ENCODE measurements around the gene CLEC4G.

CLEC4G gene

DNA sequence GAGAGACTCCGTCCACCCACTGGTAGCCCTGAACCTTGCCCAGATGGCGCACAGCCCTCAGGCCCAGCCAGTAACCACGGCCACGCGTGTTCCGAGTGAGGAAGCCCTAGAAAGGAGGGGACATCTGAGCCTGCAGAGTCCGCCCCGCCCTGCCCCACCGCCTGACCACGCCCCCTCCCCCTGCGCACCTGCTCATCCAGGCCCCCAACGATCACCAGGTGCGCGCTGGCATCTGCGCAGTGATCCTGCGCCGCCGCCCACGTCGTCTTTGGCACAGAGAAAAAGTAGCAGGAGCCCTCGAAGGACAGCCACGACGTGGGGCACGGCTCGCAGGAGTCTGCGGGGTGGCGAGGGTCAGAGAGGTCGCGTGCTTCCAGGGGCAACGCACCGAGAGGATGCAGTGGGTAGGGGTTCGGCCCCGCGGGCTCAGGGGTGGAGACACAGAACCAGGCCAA is 2.1 kb downstream of the CLEC4G start:
- in situ Hi-C loops (cut with MboI; ENCODE audit: low sequenced_read_pairs) = no loop called here

DNA sequence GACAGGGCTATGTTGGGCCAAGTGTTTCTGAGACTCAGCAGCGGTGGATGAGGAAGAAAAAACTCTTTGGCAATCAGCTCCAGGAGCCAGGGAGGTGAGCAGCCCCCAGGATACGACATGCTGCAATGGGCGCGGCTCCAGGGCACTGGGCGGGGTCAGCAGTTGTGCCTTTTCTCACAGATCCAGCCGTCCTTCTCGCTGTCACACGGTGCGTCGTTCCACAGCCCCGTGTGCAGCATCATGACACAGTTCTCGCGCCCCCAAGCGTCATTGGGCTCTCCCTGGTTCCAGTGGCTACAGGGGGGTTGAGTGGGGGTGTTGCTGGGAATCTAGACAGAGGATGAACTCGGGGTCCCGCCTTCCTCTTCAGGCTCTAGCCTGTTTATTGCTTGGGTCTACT is 2.7 kb downstream of the CLEC4G start:
- in situ Hi-C loops (cut with MboI; ENCODE audit: low sequenced_read_pairs) = no loop called here

DNA sequence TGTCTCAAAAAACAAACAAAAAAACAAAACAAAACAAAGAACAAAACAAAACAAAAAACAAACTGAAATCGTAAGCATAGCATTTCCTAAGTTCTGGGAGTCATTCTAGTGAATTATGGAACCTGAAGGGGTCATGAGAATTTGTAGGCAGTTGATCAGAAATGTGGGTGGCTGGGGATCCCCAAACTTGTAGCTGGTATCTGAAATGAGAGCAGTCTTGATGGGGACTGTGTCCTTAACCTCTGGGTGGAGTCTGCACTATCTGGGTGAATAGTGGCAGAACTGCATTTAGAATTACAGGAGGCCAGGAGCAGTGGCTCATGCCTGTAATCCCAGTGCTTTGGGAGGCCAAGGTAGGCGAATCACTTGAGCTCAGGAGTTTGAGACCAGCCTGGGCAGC is 6.1 kb downstream of the CLEC4G start:
- in situ Hi-C loops (cut with MboI; ENCODE audit: low sequenced_read_pairs) = no loop called here

DNA sequence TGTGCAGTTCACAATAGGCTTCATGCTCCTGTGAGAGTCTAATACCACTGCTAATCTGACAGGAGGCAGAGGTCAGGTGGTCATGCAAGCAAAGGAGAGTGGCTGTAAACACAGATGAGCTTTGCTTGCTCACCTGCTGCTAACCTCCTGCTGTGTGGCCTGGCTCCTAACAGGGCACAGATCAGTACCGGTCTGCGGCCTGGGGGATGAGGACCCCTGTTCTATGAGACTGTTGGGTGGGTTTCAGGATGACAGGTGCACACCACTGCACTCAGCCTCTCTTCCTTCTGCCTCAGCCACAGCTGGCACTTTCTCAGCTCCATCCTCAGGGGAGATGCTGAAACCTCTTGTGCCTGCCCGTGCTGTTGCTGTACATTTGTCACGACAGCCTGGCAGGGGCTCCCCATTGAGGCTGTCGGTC is 9.7 kb downstream of the CLEC4G start:
- in situ Hi-C loops (cut with MboI; ENCODE audit: low sequenced_read_pairs) = no loop called here

DNA sequence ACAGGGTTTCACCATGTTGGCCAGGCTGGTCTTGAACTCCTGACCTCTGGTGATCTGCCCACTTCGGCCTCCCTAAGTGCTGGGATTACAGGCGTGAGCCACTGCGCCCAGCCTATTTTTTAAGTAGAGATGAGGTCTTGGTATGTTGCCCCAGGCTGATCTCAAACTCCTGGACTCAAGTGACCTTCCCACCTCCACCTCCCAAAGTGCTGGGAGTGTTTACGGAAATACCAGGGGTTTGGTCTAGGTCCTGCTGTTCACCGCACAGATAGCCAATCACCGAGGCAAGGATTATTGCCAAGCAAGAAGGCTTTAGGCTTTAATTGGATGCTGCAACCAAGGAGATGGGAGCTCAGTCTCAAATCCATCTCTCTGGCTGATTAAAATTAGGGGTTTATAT is 11.6 kb downstream of the CLEC4G start:
- in situ Hi-C loops (cut with MboI; ENCODE audit: low sequenced_read_pairs) = no loop called here

DNA sequence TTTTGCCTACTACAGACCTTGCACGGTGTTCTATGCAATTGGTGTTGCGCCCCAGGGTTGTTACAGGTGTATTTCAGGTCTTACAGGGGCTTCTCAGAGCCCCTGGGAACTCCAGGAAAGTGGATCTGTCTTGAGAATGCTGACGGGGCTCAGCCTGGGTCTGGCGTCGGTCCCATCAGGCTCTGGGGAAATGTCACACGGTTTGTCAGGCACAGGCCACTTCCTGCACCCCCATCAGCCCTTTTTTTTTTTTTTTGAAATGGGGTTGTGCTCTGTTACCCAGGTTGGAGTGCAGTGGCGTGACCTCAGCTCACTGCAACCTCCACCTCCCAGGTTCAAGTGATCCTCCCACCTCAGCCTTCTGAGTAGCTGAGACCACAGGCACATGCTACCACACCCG is 13.2 kb downstream of the CLEC4G start:
- in situ Hi-C loops (cut with MboI; ENCODE audit: low sequenced_read_pairs) = no loop called here

DNA sequence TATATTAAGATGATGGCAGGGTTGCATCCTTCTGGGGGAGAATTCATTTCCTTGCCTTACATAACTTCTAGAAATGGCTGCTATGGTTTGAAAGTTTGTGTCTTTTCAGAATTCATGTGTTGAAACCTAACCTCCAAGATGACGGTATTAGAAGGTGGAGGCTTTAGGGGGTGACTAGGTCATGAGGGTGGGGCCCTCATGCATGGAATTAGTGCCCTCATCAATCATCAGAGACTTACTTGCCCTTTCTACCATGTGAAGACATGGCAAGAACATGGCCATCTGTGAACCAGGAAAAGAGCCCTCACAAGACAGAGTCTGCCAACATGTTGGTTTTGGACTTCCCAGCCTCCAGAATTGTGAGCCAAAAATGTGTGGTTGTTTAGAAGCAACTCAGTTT is 15.1 kb downstream of the CLEC4G start:
- in situ Hi-C loops (cut with MboI; ENCODE audit: low sequenced_read_pairs) = no loop called here

DNA sequence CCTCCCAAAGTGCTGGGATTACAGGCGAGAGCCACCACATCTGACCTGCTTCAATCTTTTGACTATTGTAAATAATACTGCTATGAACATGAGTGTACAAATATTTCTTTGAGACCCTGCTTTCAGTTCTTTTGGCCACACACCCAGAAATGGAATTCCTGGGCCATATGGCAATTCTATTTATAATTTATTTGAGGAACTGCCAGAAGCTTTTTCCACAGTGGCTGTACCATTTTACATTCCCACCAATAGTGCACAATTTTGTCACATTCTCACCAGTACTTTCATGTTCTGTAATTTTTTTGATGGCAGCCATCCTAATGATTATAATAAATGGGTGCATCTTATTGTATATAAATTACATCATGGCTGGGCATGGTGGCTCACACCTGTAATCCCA is 16.2 kb downstream of the CLEC4G start:
- in situ Hi-C loops (cut with MboI; ENCODE audit: low sequenced_read_pairs) = no loop called here

DNA sequence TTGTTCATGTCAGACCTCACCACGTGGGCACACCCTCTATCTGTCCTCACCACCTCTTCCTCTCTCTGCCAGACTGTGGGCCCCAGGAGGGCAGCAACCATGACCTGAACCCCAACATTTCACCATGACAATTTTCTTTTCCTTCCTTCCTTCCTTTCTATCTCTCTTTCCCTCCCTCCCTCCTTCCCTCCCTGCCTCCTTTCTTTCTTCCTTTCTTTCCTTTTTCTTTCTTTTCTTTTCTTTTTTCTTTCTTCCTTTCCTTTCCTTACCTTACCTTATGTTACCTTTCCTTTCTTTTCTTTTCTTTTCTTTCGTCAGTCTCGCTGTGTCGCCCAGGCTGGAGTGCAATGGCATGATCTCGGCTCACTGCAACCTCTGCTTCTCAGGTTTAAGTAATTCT is 21.3 kb downstream of the CLEC4G start:
- in situ Hi-C loops (cut with MboI; ENCODE audit: low sequenced_read_pairs) = no loop called here

DNA sequence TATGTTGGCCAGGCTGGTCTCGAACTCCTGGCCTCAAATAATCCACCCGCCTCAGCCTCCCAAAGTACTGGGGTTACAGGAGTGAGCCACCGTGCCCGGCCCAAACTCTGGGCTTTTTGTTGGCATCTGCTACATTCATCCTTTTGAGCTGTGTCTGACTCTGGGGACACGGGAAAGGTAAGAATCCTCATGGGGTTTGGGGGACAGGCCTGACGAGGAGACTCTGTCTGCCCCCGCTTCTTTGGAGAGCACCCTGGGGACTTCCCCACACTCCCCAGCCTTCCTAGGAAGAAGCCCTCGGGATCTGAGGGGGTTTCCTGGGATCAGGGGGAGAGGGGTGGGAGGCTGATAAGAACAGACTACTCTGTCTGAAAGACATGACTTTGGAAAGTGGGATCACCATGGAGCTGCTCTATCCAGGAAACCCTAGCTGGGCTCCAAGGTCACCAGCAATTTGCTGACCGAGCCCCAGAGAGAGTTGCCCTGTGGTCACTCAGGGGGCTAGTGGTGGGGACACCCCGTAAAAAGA is 21.9 kb downstream of the CLEC4G start:
- in situ Hi-C loops (cut with MboI; ENCODE audit: low sequenced_read_pairs) = no loop called here

DNA sequence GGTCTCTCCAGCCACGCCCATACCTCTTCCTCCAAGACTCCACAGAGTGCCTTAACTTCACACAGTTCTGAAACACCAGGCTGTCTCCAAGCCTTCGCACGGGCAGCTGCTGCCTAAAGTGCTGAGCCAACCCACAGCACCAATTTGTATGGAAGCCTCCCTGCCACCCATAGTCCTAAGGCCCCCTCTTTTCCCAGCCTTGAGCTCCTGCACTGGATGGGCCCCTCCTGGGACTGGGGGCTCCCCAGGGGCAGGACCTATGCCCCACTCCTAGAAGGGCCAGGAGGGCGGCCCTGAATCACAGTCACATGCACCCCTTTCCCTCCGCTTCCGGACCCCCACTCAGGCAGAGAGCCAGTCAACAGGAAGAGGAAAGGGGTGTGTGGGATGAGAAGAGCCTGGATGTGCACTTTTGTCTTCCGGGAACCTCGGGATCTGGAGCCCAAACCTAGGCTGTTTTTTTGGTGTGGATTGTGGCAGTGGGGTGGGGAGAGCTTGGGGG is 24.9 kb downstream of the CLEC4G start:
- in situ Hi-C loops (cut with MboI; ENCODE audit: low sequenced_read_pairs) = no loop called here

DNA sequence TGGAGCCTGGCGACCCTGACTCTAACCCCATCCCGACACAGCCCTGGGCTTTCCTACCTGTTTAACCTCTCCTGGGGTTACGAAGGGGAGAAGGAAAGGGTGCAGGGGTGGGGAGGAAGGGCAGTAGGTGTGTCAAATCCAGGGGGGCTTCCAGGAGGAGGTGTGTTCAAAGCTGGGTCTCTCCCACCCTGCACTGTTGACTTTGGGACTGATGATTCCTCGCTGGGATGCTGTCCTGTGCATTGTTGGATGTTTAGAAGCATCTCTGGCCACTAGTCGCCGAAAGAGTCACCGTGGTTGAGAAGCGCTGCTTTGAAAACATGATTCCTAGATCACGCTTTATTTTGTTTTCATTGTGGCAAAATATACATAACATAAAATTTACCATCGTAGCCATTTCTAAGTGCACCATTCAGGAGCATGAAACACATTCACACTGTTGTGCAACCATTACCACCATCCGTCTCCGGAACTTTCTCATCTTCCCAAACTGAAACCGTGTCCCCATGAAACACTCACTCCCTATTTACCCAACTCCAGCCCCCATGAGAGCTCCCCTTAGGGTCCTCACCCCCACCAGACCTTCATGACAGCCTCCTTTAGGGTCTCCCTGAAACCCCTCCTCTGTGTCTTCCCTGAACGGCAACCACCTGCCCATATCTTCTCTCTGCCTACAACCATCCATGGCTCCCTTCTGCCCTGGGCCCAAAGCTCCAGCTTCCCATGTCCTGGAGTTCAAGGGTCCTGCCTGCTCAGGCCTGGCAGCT is 25.5 kb downstream of the CLEC4G start:
- in situ Hi-C loops (cut with MboI; ENCODE audit: low sequenced_read_pairs) = no loop called here

DNA sequence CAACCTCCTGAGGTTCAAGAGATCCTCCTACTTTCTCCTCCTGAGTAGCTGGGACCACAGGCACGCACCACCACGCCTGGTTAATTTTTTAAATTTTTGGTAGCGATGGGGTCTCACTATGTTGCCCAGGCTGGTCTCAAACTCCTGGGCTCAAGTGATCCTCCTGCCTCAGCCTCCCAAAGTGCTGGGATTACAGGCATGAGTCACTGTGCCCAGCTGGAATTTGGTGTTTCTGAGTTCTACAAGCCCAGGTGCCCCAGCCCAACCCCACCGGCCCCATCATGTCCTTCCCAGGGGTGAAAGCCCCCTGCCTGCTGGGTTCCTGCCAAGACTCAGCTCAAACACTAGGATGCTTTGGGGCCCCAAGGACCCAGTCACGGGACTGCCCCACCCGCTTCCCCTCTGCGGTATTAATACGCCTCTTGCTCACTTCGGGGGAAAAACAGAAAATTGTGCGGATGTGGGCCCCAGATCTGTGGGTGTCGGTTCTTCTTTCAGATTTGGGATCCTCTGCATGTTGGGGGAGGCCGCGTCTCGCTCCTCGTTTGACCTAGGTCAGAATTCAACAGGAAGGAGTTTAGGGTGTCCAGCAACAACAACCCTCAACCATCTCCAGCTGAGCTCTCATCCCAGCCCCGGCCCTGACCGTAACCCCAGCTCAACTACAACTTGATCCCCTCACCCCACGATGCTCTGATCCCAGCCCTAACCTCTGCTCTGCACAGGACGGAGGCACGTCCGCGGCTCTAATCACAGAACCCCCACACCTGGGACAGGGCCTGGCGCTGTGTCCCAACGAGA is 26.3 kb downstream of the CLEC4G start:
- in situ Hi-C loops (cut with MboI; ENCODE audit: low sequenced_read_pairs) = no loop called here

DNA sequence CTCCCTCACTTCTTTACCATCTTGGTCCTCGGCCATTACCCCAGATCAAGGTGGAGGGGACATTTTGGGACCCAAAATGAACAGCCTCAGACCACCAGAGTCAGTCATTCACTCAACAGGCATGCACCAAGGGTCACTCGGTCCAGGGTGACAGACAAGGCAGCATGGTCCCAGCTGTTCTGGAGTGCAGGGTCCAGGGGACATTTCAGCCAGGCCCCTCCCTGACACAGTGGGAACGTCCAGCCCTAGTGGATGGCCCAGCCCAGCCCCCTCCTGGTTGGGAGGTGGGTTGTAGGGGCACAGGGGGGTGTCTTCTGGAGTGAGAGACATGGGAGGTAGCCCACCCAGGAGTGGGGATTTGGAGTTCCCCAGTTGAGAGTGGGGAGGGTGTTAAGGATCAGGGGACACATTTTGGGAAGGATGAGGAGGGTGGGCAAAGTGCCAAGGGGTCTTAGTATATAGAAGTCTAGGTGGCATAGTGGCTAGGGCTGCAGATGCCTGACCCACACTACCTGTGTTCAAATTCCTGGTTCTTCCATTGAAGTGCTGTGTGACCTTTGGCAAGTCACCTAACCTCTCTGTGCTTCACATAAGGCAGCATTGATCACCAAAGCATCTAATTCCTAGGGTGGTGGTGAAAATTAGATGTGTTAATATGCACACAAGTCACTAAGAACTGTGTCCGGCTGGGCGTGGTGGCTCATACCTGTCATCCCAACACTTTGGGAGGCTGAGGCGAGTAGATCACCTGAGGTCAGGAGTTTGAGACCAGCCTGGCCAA is 27.4 kb downstream of the CLEC4G start:
- in situ Hi-C loops (cut with MboI; ENCODE audit: low sequenced_read_pairs) = no loop called here

DNA sequence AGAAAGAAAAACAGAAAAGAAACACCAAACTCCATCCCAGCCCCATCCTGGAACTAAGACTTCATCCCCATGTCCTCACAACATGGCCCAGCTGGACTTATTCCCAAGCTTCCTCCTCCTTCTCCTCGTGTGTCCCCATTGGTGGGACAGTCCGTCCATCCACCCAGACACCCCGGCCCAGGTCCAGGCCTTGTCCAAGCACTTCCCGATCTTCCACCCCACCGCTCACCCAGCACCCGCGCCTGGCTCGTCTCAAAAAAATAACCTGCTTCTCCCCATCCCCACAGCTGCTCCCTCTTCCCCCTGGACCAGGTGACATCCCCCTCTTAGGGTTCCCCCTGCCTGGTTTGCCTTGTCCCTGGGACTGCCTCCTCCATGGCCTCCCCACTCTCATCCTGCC is 28.6 kb downstream of the CLEC4G start:
- in situ Hi-C loops (cut with MboI; ENCODE audit: low sequenced_read_pairs) = no loop called here

DNA sequence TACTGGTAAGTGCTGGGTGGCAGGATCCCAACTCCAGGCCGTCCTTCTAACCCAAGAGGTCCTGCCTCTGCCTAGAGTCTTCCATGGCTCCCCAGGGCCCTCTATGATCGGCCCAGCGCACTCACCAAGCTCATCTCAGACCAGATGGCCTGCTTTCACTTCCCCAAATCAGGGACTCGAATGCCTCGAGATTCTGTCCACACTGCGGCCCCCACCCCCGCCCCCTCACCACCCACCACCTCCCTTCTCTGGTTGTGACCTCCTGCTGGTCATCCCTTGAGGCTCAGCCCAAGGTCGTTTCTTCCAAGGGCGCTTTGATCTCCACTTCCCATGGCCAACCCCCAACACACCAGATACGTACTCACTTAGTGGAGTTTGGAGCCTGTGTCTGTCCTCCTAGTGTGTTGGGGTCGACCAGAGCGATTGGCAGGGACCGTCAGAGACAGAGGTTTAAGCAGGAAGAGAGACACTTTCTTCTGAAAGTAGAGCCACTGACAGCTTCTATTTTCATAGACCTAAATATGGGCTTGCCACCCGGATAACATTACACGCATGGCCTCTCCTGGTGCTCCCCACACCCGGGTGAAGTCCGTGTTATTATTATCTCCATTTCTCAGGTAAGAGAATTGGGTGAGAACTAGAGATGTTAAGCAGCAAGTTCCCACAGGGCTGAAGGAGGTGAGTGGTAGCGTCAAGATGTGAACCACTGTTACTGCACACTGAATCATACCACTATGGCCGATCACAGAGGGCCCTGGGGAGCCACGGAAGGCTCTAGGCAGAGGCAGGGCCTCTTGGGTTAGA is 30.1 kb downstream of the CLEC4G start, which contains the start of gene FCER2:
TSS of gene FCER2 (minus strand) at position 478 of the 804 bp plus-strand sequence. CDS start 2,371 bp downstream, outside the sequence.
- in situ Hi-C loops (cut with MboI; ENCODE audit: low sequenced_read_pairs) = no loop called here

DNA sequence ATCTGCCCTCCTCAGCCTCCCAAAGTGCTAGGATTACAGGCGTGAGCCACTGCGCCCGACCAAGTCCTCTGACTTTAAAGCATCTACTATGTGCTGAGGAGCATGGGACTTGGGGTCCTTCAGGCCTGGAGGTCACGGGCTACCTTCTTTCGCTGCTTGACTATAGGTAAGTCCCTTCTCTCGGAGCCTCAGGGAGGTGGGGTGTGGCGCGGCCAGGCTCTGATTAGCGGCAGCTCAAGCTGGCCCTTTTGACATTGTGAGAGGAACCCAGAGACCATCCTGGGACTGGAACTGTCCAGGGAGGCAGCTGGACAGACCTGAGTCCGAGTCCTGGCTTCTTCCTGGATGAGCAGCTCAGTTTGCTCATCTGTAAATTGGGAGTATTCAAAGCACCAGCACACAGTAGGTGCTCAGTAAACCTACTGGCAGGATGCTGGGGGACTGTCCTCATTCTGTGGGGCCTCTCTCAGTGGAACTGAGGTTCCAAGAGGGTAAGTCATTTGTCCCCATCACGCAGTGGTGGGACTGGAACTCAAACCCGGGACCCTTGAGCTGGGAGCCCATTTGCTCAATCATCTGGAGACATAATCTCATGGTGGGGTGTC is 30.8 kb downstream of the CLEC4G start:
- in situ Hi-C loops (cut with MboI; ENCODE audit: low sequenced_read_pairs) = no loop called here

DNA sequence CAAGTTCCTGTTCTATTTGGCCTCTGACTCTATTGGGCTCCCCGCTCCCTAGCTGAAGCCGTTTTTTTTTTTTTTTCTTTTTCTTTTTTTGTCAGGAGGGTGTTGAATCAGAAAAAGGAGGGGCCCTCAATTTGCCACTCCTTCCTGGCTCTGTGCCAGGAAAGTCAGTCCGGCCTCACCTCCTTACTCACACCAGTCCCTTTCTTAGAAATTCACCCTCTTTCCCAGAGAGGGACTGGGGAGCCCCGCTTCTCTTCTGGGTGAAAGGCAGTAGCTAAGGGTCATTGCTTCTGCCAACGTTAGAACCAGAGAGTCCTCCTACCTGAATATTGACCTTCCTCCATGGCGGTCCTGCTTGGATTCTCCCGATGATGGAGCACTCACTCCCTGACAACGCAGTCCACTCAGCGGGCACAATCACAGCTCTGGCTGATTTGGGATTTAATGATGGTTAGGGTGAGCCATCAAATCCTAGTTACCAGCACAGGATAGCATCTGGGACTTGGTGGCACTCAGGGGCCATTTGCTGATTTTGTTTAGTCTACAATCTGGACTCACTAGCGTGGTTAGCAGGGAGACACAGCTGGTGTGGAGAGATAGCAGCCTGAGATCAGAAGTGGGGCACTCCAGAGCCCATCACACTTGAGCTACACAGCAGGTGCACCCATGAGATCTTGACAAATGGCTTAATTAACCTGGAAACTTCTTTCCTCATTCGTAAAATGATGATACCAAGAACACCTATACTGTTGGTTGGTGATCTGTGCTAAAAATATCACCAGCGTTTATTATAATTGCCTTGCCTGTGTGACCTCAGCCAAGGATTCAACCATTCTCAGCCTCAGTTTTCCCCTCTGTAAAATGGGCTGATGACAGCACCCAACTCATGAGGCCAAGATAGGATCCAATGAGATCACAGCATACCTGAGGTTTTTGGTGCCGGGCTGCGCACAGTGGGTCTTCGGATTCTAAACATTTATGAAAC is 32.2 kb downstream of the CLEC4G start:
- in situ Hi-C loops (cut with MboI; ENCODE audit: low sequenced_read_pairs) = no loop called here

DNA sequence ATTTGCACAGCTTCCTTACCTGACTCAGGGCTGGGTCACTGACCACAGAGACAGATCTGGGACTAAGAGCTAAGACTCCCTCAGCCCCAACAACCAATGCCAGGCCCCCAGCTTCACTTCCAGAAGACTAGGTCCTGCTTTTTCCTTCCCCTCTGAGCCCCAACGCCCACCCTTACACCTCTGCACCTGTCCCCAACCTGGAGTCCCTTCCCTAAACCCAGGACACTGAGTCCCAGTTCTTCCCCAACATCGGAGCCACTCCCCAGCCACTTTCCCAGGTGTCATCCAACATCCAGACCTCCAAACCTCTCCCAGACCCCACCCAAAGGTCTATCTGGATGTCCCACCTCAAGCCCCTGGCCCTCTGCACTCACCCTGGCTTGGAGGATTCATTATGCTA is 32.9 kb downstream of the CLEC4G start:
- in situ Hi-C loops (cut with MboI; ENCODE audit: low sequenced_read_pairs) = no loop called here

Data from HL-60/S4 treated with phorbol 12-myristate 13-acetate at 8.2 ng/mL for 4 days and 3 days (cell line).